COLO668 (cell line): ENCODE measurements around the gene ADCK2.
"Not testable (repeated sequence)": the region's sequence is repeated elsewhere in the genome, so short reads cannot be mapped to it uniquely, and the experiment has no call there.

Experiments used
- DNase-seq: peaks from one replicate; lab custom pipeline; 2025; ENCODE audit not compliant: unreplicated experiment; lab: John Stamatoyannopoulos, UW

The ADCK2 gene

GRCh38 chr7:140734729-140735128 is 62.0 kb downstream of the ADCK2 start:
- no peak for DNase-seq

- no peak for DNase-seq
Observed at GRCh38 chr7:140738280-140738679, 65.5 kb downstream of the ADCK2 start.

GRCh38 chr7:140743255-140743654 is 70.5 kb downstream of the ADCK2 start:
- DNase-seq: not testable (repeated sequence)

GRCh38 chr7:140744005-140744404 is 71.3 kb downstream of the ADCK2 start:
- DNase-seq: no peak
